ENCODE measurements around the gene VWA2. TPM values are rescaled to one million over a fixed set of nuclear protein-coding genes. Genes with fewer than 3 reads are reported as not detected.

The VWA2 gene
- total and polyA plus RNA-seq, 2 of the 4 experiments (the other 2 are of a cell fraction), result not detected

GRCh38 chr10:114276671-114277070 lies 37.6 kb downstream of the VWA2 start:
- CTCF ChIA-PET, result no interaction called here
- H3K4me3 ChIP-seq (ENCODE audit: insufficient read depth, low read depth, low read length), result no peak overlapping the region
- no peak overlapping the region for H4K5ac ChIP-seq (ENCODE audit: low read depth, low read length)
- no TSS peak for BruUV-seq (replicated peaks)
- in situ Hi-C loops (cut with MboI; ENCODE audit: low sequenced_read_pairs) (no loop called here), dilution Hi-C loops (cut with HindIII; ENCODE audit: low sequenced_read_pairs, unreplicated experiment) (no loop called here), intact Hi-C loops (cut with micrococcal nuclease) (no loop called here)
- H3K56ac ChIP-seq (ENCODE audit: extremely low read depth, insufficient read depth, low read length), result no peak overlapping the region
- H2BK15ac ChIP-seq (ENCODE audit: low read depth, low read length), result no peak overlapping the region
- peaks cover 35% of the 10 kb centered on the region for H3K27me3 ChIP-seq (ENCODE audit: control insufficient read depth, insufficient read depth, low read length)
- no peak overlapping the region for H4K91ac ChIP-seq (ENCODE audit: insufficient read depth, low read depth, low read length)
- H3K18ac ChIP-seq (ENCODE audit: low read depth, low read length), result no peak overlapping the region
- H3K4me2 ChIP-seq (ENCODE audit: low read depth, low read length), result no peak overlapping the region
- H2AK5ac ChIP-seq (ENCODE audit: low read depth, low read length), result no peak overlapping the region
- H3K79me1 ChIP-seq (ENCODE audit: low read depth in 1 of 2, low read length in 2 of 2), result no peaks in the 10 kb centered on the region
- no peak overlapping the region for H3K23ac ChIP-seq (ENCODE audit: low read depth, low read length)
- peaks cover 5% of the 10 kb centered on the region for H3K9me1 ChIP-seq (ENCODE audit: insufficient read depth, low read length)
- no peaks in the 10 kb centered on the region for H3K36me3 ChIP-seq (ENCODE audit: control insufficient read depth, insufficient read depth, low read length)
- ATAC-seq (ENCODE audit: low read depth) (no peak), DNase-seq (no peak)
- TF ChIP-seq RFX5 (IDR thresholded peaks at IDR 0.05; ENCODE audit: low read depth, low read length) (no peak), ELK1 (IDR thresholded peaks at IDR 0.05; ENCODE audit: borderline replicate concordance, low read depth, low read length) (no peak), POLR2A (IDR thresholded peaks at IDR 0.05; ENCODE audit: low read depth, low read length) (no peak), FOS (IDR thresholded peaks at IDR 0.05; ENCODE audit: low read depth, low read length) (no peak), MAFK (IDR thresholded peaks at IDR 0.05; ENCODE audit: low read depth, low read length) (no peak), NFE2L2 (IDR thresholded peaks at IDR 0.05; ENCODE audit: low read depth, low read length) (no peak), CEBPB (IDR thresholded peaks at IDR 0.05; ENCODE audit: low read depth, low read length) (no peak), MAZ (IDR thresholded peaks at IDR 0.05; ENCODE audit: borderline replicate concordance, low read depth, low read length) (no peak), BHLHE40 (IDR thresholded peaks at IDR 0.05; ENCODE audit: low read depth, low read length) (no peak), RCOR1 (IDR thresholded peaks at IDR 0.05; ENCODE audit: insufficient replicate concordance, low read length) (no peak)
- TF ChIP-seq, protein P1, sequence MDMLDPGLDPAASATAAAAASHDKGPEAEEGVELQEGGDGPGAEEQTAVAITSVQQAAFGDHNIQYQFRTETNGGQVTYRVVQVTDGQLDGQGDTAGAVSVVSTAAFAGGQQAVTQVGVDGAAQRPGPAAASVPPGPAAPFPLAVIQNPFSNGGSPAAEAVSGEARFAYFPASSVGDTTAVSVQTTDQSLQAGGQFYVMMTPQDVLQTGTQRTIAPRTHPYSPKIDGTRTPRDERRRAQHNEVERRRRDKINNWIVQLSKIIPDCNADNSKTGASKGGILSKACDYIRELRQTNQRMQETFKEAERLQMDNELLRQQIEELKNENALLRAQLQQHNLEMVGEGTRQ (IDR thresholded peaks at IDR 0.05; ENCODE audit: low read depth, low read length), result no peak
- TF ChIP-seq, protein P2, sequence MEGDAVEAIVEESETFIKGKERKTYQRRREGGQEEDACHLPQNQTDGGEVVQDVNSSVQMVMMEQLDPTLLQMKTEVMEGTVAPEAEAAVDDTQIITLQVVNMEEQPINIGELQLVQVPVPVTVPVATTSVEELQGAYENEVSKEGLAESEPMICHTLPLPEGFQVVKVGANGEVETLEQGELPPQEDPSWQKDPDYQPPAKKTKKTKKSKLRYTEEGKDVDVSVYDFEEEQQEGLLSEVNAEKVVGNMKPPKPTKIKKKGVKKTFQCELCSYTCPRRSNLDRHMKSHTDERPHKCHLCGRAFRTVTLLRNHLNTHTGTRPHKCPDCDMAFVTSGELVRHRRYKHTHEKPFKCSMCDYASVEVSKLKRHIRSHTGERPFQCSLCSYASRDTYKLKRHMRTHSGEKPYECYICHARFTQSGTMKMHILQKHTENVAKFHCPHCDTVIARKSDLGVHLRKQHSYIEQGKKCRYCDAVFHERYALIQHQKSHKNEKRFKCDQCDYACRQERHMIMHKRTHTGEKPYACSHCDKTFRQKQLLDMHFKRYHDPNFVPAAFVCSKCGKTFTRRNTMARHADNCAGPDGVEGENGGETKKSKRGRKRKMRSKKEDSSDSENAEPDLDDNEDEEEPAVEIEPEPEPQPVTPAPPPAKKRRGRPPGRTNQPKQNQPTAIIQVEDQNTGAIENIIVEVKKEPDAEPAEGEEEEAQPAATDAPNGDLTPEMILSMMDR (conservative IDR thresholded peaks at IDR 0.05; ENCODE audit: low read depth, low read length), result no peak
- 76% methylated on average over 4 of the region's 6 CpGs; no CpG with 5 or more reads in 1 of the 2 experiments for WGBS, 2 experiments (ENCODE audit: extremely low coverage in 2 of 2, insufficient read length in 1 of 2)
- POLR2A ChIA-PET (ENCODE audit: unreplicated experiment), result no interaction called here
- peaks cover 4% of the 10 kb centered on the region; the same call in 1 of the 2 replicates for H4K20me1 ChIP-seq (ENCODE audit: insufficient read depth, low read length)
- H2BK5ac ChIP-seq (ENCODE audit: low read depth, low read length, poor library complexity, severe bottlenecking), result no peak overlapping the region
- no peak overlapping the region for H2AK9ac ChIP-seq (replicated peaks; ENCODE audit: low read depth, low read length, poor library complexity)
- no peak overlapping the region for H3K4ac ChIP-seq (ENCODE audit: low read depth, low read length)
- no peak overlapping the region for H3K9ac ChIP-seq (ENCODE audit: low read depth, low read length)
- no peak overlapping the region for H2BK120ac ChIP-seq (ENCODE audit: low read depth, low read length)
- no peak overlapping the region for H3K14ac ChIP-seq (replicated peaks; ENCODE audit: low read depth, low read length)
- peaks cover 4% of the 10 kb centered on the region; the same call in 1 of the 2 replicates for H3K4me1 ChIP-seq (ENCODE audit: control insufficient read depth, insufficient read depth, low read length)
- no peak overlapping the region for H4K8ac ChIP-seq (ENCODE audit: low read depth in 2 of 2, low read length in 2 of 2)
- no peak overlapping the region for H2BK20ac ChIP-seq (ENCODE audit: low read depth, low read length)
- H3K27ac ChIP-seq (ENCODE audit: insufficient read depth, low read length), result no peak overlapping the region
- no peak overlapping the region for H2AFZ ChIP-seq (replicated peaks; ENCODE audit: low read length, poor library complexity)
- no peaks in the 10 kb centered on the region for H3K9me3 ChIP-seq (ENCODE audit: control insufficient read depth, insufficient read depth, low read length)
